ENCODE results near the gene ZNF782.

DNA sequence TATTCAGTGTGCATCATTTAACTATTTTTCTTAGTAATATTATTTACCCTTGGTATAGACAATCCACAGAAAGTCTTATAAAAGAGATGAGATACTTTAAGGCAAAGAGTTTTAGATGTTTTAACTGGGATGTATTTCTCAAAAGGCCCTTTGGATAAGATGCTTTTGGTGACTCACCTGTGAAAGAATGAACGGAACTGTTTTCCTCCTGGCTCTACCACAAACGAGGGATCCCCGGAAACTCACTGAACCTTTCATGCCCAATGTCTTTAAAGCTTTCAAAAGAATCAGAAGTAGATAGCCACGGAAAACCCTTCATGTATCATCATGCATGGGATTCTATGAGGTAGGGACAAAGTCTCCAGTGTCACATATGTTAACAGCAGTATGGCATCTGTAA is 1.6 kb downstream of the ZNF782 start:
- TF ChIP-seq, protein P1, sequence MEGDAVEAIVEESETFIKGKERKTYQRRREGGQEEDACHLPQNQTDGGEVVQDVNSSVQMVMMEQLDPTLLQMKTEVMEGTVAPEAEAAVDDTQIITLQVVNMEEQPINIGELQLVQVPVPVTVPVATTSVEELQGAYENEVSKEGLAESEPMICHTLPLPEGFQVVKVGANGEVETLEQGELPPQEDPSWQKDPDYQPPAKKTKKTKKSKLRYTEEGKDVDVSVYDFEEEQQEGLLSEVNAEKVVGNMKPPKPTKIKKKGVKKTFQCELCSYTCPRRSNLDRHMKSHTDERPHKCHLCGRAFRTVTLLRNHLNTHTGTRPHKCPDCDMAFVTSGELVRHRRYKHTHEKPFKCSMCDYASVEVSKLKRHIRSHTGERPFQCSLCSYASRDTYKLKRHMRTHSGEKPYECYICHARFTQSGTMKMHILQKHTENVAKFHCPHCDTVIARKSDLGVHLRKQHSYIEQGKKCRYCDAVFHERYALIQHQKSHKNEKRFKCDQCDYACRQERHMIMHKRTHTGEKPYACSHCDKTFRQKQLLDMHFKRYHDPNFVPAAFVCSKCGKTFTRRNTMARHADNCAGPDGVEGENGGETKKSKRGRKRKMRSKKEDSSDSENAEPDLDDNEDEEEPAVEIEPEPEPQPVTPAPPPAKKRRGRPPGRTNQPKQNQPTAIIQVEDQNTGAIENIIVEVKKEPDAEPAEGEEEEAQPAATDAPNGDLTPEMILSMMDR (IDR thresholded peaks at IDR 0.05; ENCODE audit: low read length) = no peak
- no peak for TF ChIP-seq EZH2 (IDR thresholded peaks at IDR 0.05; ENCODE audit: borderline replicate concordance, low read length)

All from OCI-LY1 (cell line).